Measurements from ENCODE around the gene INPP4B.

INPP4B gene

GRCh38 chr4:142598132-142598531 lies 248.0 kb downstream of the INPP4B start:
- H3K4me1 ChIP-seq (ENCODE audit: insufficient read depth, low read length): no peaks in the 10 kb centered on the region
- no peak overlapping the region for H3K4me3 ChIP-seq (ENCODE audit: low read length)
- H3K27me3 ChIP-seq (ENCODE audit: insufficient read depth, low read length): no peaks in the 10 kb centered on the region
- no peaks in the 10 kb centered on the region for H3K9me3 ChIP-seq (ENCODE audit: low read length)
- no peak overlapping the region for H2AFZ ChIP-seq (ENCODE audit: low read depth, low read length)
- H3K36me3 ChIP-seq (ENCODE audit: insufficient read depth, low read length): no peaks in the 10 kb centered on the region

- no peaks in the 10 kb centered on the region for H3K9me3 ChIP-seq (ENCODE audit: low read length)
- H3K36me3 ChIP-seq (ENCODE audit: insufficient read depth, low read length): no peaks in the 10 kb centered on the region
- no peaks in the 10 kb centered on the region for H3K4me1 ChIP-seq (ENCODE audit: insufficient read depth, low read length)
- no peaks in the 10 kb centered on the region for H3K27me3 ChIP-seq (ENCODE audit: insufficient read depth, low read length)
- H3K4me3 ChIP-seq (ENCODE audit: low read length): no peak overlapping the region
- H2AFZ ChIP-seq (ENCODE audit: low read depth, low read length): no peak overlapping the region
Measured at GRCh38 chr4:142596595-142596994, 249.5 kb downstream of the INPP4B start.

GRCh38 chr4:142596121-142596520 lies 250.0 kb downstream of the INPP4B start:
- H3K9me3 ChIP-seq (ENCODE audit: low read length): no peaks in the 10 kb centered on the region
- H3K4me1 ChIP-seq (ENCODE audit: insufficient read depth, low read length): no peaks in the 10 kb centered on the region
- no peaks in the 10 kb centered on the region for H3K36me3 ChIP-seq (ENCODE audit: insufficient read depth, low read length)
- no peaks in the 10 kb centered on the region for H3K27me3 ChIP-seq (ENCODE audit: insufficient read depth, low read length)
- H3K4me3 ChIP-seq (ENCODE audit: low read length): no peak overlapping the region
- H2AFZ ChIP-seq (ENCODE audit: low read depth, low read length): no peak overlapping the region

- Histone ChIP-seq H3K27me3 (ENCODE audit: insufficient read depth, low read length) (no peaks in the 10 kb centered on the region), H3K4me3 (ENCODE audit: low read length) (no peak overlapping the region), H2AFZ (ENCODE audit: low read depth, low read length) (no peak overlapping the region), H3K4me1 (ENCODE audit: insufficient read depth, low read length) (no peaks in the 10 kb centered on the region), H3K36me3 (ENCODE audit: insufficient read depth, low read length) (no peaks in the 10 kb centered on the region), H3K9me3 (ENCODE audit: low read length) (no peaks in the 10 kb centered on the region)
Measured at GRCh38 chr4:142595222-142595871, 250.8 kb downstream of the INPP4B start.

GRCh38 chr4:142585411-142585810 lies 260.7 kb downstream of the INPP4B start:
- Histone ChIP-seq H3K4me1 (ENCODE audit: insufficient read depth, low read length) (no peaks in the 10 kb centered on the region), H3K36me3 (ENCODE audit: insufficient read depth, low read length) (no peaks in the 10 kb centered on the region), H3K27me3 (ENCODE audit: insufficient read depth, low read length) (no peaks in the 10 kb centered on the region), H3K9me3 (ENCODE audit: low read length) (no peaks in the 10 kb centered on the region), H2AFZ (ENCODE audit: low read depth, low read length) (no peak overlapping the region), H3K4me3 (ENCODE audit: low read length) (no peak overlapping the region)

GRCh38 chr4:142583708-142584107 lies 262.4 kb downstream of the INPP4B start:
- no peak overlapping the region for H2AFZ ChIP-seq (ENCODE audit: low read depth, low read length)
- H3K4me3 ChIP-seq (ENCODE audit: low read length): no peak overlapping the region
- H3K27me3 ChIP-seq (ENCODE audit: insufficient read depth, low read length): no peaks in the 10 kb centered on the region
- no peaks in the 10 kb centered on the region for H3K36me3 ChIP-seq (ENCODE audit: insufficient read depth, low read length)
- peaks cover 6% of the 10 kb centered on the region for H3K4me1 ChIP-seq (ENCODE audit: insufficient read depth, low read length)
- no peaks in the 10 kb centered on the region for H3K9me3 ChIP-seq (ENCODE audit: low read length)

GRCh38 chr4:142582340-142582739 lies 263.8 kb downstream of the INPP4B start:
- Histone ChIP-seq H3K4me1 (ENCODE audit: insufficient read depth, low read length) (peaks cover 6% of the 10 kb centered on the region), H2AFZ (ENCODE audit: low read depth, low read length) (no peak overlapping the region), H3K27me3 (ENCODE audit: insufficient read depth, low read length) (no peaks in the 10 kb centered on the region), H3K4me3 (ENCODE audit: low read length) (no peak overlapping the region), H3K36me3 (ENCODE audit: insufficient read depth, low read length) (no peaks in the 10 kb centered on the region), H3K9me3 (ENCODE audit: low read length) (no peaks in the 10 kb centered on the region)

- Histone ChIP-seq H3K4me1 (ENCODE audit: insufficient read depth, low read length) (peaks cover 6% of the 10 kb centered on the region), H3K36me3 (ENCODE audit: insufficient read depth, low read length) (no peaks in the 10 kb centered on the region), H3K4me3 (ENCODE audit: low read length) (no peak overlapping the region), H3K9me3 (ENCODE audit: low read length) (no peaks in the 10 kb centered on the region), H3K27me3 (ENCODE audit: insufficient read depth, low read length) (no peaks in the 10 kb centered on the region), H2AFZ (ENCODE audit: low read depth, low read length) (no peak overlapping the region)
Measured at GRCh38 chr4:142581881-142582280, 264.2 kb downstream of the INPP4B start.

GRCh38 chr4:142579443-142579842 lies 266.7 kb downstream of the INPP4B start:
- Histone ChIP-seq H3K36me3 (ENCODE audit: insufficient read depth, low read length) (no peaks in the 10 kb centered on the region), H2AFZ (ENCODE audit: low read depth, low read length) (no peak overlapping the region), H3K9me3 (ENCODE audit: low read length) (no peaks in the 10 kb centered on the region), H3K4me1 (ENCODE audit: insufficient read depth, low read length) (peaks cover 6% of the 10 kb centered on the region), H3K27me3 (ENCODE audit: insufficient read depth, low read length) (no peaks in the 10 kb centered on the region), H3K4me3 (ENCODE audit: low read length) (no peak overlapping the region)

- Histone ChIP-seq H3K4me3 (ENCODE audit: low read length) (no peak overlapping the region), H3K27me3 (ENCODE audit: insufficient read depth, low read length) (no peaks in the 10 kb centered on the region), H3K36me3 (ENCODE audit: insufficient read depth, low read length) (no peaks in the 10 kb centered on the region), H3K9me3 (ENCODE audit: low read length) (no peaks in the 10 kb centered on the region), H2AFZ (ENCODE audit: low read depth, low read length) (no peak overlapping the region), H3K4me1 (ENCODE audit: insufficient read depth, low read length) (no peaks in the 10 kb centered on the region)
Measured at GRCh38 chr4:142574306-142574705, 271.8 kb downstream of the INPP4B start.

GRCh38 chr4:142572071-142572470 lies 274.0 kb downstream of the INPP4B start:
- Histone ChIP-seq H3K27me3 (ENCODE audit: insufficient read depth, low read length) (no peaks in the 10 kb centered on the region), H3K4me1 (ENCODE audit: insufficient read depth, low read length) (peaks cover 10% of the 10 kb centered on the region), H3K36me3 (ENCODE audit: insufficient read depth, low read length) (no peaks in the 10 kb centered on the region), H3K4me3 (ENCODE audit: low read length) (no peak overlapping the region), H2AFZ (ENCODE audit: low read depth, low read length) (no peak overlapping the region), H3K9me3 (ENCODE audit: low read length) (no peaks in the 10 kb centered on the region)

- Histone ChIP-seq H3K4me1 (ENCODE audit: insufficient read depth, low read length) (peaks cover 11% of the 10 kb centered on the region), H3K4me3 (ENCODE audit: low read length) (no peak overlapping the region), H3K36me3 (ENCODE audit: insufficient read depth, low read length) (no peaks in the 10 kb centered on the region), H2AFZ (ENCODE audit: low read depth, low read length) (peak overlapping the region; percentile 32), H3K27me3 (ENCODE audit: insufficient read depth, low read length) (no peaks in the 10 kb centered on the region), H3K9me3 (ENCODE audit: low read length) (peaks cover 2% of the 10 kb centered on the region)
Measured at GRCh38 chr4:142567620-142568451, 278.3 kb downstream of the INPP4B start.

- Histone ChIP-seq H3K36me3 (ENCODE audit: insufficient read depth, low read length) (no peaks in the 10 kb centered on the region), H3K4me1 (ENCODE audit: insufficient read depth, low read length) (peaks cover 11% of the 10 kb centered on the region), H3K9me3 (ENCODE audit: low read length) (peaks cover 2% of the 10 kb centered on the region), H3K4me3 (ENCODE audit: low read length) (no peak overlapping the region), H3K27me3 (ENCODE audit: insufficient read depth, low read length) (no peaks in the 10 kb centered on the region), H2AFZ (ENCODE audit: low read depth, low read length) (no peak overlapping the region)
Measured at GRCh38 chr4:142567199-142567598, 278.9 kb downstream of the INPP4B start.
